Measurements from ENCODE around the gene HNF4A. TPM values are rescaled to one million over a fixed set of nuclear protein-coding genes. Genes with fewer than 3 reads are reported as not detected.

Gene HNF4A
- total RNA-seq, 2 donors from 2014 or later = 0.78 TPM; not detected in 1

- H3K27me3 ChIP-seq (replicated peaks; ENCODE audit: insufficient read depth) = no peaks in the 10 kb centered on the region
- TF ChIP-seq, protein P1, sequence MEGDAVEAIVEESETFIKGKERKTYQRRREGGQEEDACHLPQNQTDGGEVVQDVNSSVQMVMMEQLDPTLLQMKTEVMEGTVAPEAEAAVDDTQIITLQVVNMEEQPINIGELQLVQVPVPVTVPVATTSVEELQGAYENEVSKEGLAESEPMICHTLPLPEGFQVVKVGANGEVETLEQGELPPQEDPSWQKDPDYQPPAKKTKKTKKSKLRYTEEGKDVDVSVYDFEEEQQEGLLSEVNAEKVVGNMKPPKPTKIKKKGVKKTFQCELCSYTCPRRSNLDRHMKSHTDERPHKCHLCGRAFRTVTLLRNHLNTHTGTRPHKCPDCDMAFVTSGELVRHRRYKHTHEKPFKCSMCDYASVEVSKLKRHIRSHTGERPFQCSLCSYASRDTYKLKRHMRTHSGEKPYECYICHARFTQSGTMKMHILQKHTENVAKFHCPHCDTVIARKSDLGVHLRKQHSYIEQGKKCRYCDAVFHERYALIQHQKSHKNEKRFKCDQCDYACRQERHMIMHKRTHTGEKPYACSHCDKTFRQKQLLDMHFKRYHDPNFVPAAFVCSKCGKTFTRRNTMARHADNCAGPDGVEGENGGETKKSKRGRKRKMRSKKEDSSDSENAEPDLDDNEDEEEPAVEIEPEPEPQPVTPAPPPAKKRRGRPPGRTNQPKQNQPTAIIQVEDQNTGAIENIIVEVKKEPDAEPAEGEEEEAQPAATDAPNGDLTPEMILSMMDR (IDR thresholded peaks at IDR 0.05) = no peak
- no peaks in the 10 kb centered on the region for H3K36me3 ChIP-seq
- no peak overlapping the region for H3K27ac ChIP-seq
- no peak overlapping the region for H3K4me3 ChIP-seq
- H3K9me3 ChIP-seq = no peaks in the 10 kb centered on the region
- ATAC-seq (ENCODE audit: insufficient number of reproducible peaks, low FRiP score, low read depth) = no peak
- no peak for DNase-seq (ENCODE audit: low spot score)
- no peaks in the 10 kb centered on the region for H3K4me1 ChIP-seq (ENCODE audit: control insufficient read depth in 1 of 2, low read depth in 2 of 2)
Measured at GRCh38 chr20:44422083-44422482, 66.6 kb downstream of the HNF4A start.

GRCh38 chr20:44423480-44423879 lies 68.0 kb downstream of the HNF4A start:
- Histone ChIP-seq H3K27me3 (replicated peaks; ENCODE audit: insufficient read depth) (no peaks in the 10 kb centered on the region), H3K9me3 (no peaks in the 10 kb centered on the region), H3K36me3 (no peaks in the 10 kb centered on the region), H3K4me3 (no peak overlapping the region), H3K4me1 (ENCODE audit: control insufficient read depth in 1 of 2, low read depth in 2 of 2) (no peaks in the 10 kb centered on the region), H3K27ac (no peak overlapping the region)
- TF ChIP-seq, protein P1 (IDR thresholded peaks at IDR 0.05) = no peak
- ATAC-seq (ENCODE audit: insufficient number of reproducible peaks, low FRiP score, low read depth) (no peak), DNase-seq (ENCODE audit: low spot score) (no peak)

GRCh38 chr20:44424039-44424495 lies 68.6 kb downstream of the HNF4A start:
- Histone ChIP-seq H3K36me3 (no peaks in the 10 kb centered on the region), H3K4me3 (no peak overlapping the region), H3K27ac (no peak overlapping the region), H3K9me3 (no peaks in the 10 kb centered on the region), H3K27me3 (replicated peaks; ENCODE audit: insufficient read depth) (no peaks in the 10 kb centered on the region), H3K4me1 (ENCODE audit: control insufficient read depth in 1 of 2, low read depth in 2 of 2) (no peaks in the 10 kb centered on the region)
- TF ChIP-seq, protein P1 (IDR thresholded peaks at IDR 0.05) = no peak
- no peak for ATAC-seq (ENCODE audit: insufficient number of reproducible peaks, low FRiP score, low read depth)
- no peak for DNase-seq (ENCODE audit: low spot score)

- no peaks in the 10 kb centered on the region for H3K27me3 ChIP-seq (replicated peaks; ENCODE audit: insufficient read depth)
Measured at GRCh38 chr20:44425923-44426322, 70.4 kb downstream of the HNF4A start.

DNA sequence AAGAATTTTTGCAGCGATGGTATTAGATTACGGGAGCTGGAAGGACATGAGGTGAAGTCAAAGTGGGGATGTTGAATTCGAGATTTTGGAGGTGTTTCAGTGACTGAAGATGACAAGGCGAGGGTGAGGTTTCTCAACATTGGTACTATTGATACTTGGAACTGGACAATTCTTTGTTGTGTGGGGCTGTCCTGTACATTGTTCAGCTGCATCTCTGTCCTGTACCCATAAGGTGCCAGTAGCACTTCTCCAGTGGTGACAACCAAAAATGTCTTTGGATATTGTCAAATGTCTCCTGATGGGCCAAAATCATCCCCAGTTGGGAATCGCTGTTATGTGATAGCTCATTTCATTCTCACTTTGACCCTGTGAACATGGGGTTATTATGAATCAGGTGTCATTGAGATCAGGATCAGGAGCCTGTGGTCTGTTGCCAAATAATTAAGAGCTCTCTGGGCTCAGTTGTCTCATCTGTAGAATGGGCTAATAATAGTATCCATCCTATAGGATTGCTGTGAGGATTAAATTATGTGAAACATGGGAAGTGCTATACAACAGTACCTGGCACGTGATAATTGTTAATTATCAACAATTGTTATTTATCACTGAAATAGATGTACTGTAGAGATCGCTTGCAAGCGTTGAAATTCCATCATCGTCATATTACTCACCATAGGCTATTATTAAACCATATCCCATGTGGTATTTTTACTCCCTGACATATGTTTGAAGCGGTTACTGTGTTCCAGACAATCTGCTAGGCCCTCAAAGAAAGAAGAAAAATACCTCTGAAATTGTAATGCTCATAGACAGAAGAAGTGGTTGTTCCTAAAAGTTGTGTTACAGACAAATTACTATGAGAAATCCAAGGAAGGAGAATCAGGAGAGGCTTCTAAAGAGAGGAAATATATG lies 71.6 kb downstream of the HNF4A start:
- DNase-seq (ENCODE audit: low spot score) (no peak), ATAC-seq (ENCODE audit: insufficient number of reproducible peaks, low FRiP score, low read depth) (no peak)
- no peak overlapping the region for H3K27ac ChIP-seq
- H3K9me3 ChIP-seq = no peaks in the 10 kb centered on the region
- no peaks in the 10 kb centered on the region for H3K36me3 ChIP-seq
- no peaks in the 10 kb centered on the region for H3K4me1 ChIP-seq (ENCODE audit: control insufficient read depth in 1 of 2, low read depth in 2 of 2)
- H3K27me3 ChIP-seq (replicated peaks; ENCODE audit: insufficient read depth) = no peaks in the 10 kb centered on the region
- TF ChIP-seq, protein P1 (IDR thresholded peaks at IDR 0.05) = no peak
- no peak overlapping the region for H3K4me3 ChIP-seq

More at GRCh38 chr20:44425923-44426322, 70.4 kb downstream of the HNF4A start:
- no peak for ATAC-seq (ENCODE audit: insufficient number of reproducible peaks, low FRiP score, low read depth)
- H3K4me3 ChIP-seq = no peak overlapping the region
- H3K4me1 ChIP-seq (ENCODE audit: control insufficient read depth in 1 of 2, low read depth in 2 of 2) = no peaks in the 10 kb centered on the region
- H3K36me3 ChIP-seq = no peaks in the 10 kb centered on the region
- H3K9me3 ChIP-seq = no peaks in the 10 kb centered on the region
- H3K27ac ChIP-seq = no peak overlapping the region
- no peak for DNase-seq (ENCODE audit: low spot score)
- TF ChIP-seq, protein P1 (IDR thresholded peaks at IDR 0.05) = no peak
